ENCODE measurements around the gene RANBP17. TPM values are rescaled to one million over a fixed set of nuclear protein-coding genes. Genes with fewer than 3 reads are reported as not detected.
"Not testable (repeated sequence)": the region's sequence is repeated elsewhere in the genome, so short reads cannot be mapped to it uniquely, and the experiment has no call there.

The RANBP17 gene
- total RNA-seq, 2 experiments from 2014 or later: not detected

DNA sequence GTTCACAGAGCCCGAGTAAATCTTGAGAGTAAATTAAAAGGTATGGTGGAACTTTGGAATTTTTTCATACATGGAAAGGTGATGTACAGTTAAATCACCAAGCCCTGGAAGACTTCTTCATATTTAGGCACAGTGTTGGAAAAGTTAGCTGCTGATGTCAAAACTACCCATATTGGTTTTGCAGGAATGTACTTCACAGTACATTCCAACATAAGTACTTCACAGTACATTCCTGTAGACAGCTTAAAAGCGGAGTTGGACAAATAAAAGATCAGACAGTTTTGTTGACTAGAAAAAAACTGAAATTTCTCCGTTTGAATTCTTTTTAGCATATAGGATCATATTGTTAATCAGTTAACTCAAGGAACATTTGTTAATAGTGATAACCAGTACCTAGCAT, 1.8 kb downstream of the RANBP17 start:
- ChIA-PET POLR2A (no interaction called here), CTCF (no interaction called here)

DNA sequence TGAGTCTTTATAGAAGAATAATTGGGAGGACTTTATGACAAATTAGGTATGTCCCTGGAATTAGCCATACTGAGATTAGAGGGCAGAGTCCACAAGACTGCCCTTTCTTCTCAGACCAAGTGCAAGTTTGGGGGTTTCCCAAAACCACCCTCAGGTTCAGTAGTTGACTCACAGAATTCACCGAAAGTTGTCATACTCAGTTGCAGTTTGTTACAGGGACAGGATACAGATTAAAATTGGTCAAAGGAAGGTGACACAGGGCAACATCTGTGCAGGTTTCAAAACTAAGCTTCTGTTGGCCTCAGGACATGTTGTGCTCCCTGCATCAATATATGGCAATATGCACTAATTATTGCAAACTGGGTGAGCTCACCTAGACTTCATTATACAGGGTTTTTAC, 3.8 kb downstream of the RANBP17 start:
- ChIA-PET POLR2A (no interaction called here), CTCF (no interaction called here)

DNA sequence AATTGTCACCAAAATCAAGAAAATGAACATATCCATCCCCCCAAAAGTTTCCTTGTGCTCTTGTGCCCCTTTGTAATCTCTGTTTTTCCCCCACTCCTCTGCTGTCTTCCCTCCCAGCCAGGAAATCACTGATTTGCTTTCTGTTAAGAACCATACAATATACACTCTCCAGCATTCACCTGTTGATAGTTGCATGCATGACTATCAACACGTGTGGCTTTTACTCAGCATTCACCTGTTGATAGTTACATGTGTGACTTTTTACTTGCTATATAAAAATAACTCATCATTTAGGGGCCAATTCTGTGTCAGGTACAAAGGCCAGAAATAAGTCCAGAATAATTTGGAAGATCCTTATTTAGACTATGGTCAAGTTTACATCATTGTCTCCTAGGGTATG, 6.0 kb downstream of the RANBP17 start:
- ChIA-PET POLR2A (no interaction called here), CTCF (no interaction called here)

DNA sequence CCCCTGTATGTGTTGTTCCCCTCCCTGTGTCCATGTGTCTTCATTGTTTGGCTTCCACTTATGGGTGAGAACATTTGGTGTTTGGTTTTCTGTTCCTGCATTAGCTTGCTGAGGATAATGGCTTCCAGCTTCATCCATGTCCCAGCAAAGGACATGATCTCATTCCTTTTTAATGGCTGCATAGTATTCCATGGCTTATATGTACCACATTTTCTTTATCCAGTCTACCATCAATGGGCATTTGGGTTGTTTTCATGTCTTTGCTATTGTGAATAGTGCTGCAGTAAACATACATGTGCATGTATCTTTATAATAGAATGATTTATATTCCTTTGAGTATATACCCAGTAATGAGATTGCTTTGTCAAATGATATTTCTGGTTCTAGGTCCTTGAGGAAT, 8.6 kb downstream of the RANBP17 start:
- POLR2A ChIA-PET, CTCF ChIA-PET: not testable (repeated sequence)

DNA sequence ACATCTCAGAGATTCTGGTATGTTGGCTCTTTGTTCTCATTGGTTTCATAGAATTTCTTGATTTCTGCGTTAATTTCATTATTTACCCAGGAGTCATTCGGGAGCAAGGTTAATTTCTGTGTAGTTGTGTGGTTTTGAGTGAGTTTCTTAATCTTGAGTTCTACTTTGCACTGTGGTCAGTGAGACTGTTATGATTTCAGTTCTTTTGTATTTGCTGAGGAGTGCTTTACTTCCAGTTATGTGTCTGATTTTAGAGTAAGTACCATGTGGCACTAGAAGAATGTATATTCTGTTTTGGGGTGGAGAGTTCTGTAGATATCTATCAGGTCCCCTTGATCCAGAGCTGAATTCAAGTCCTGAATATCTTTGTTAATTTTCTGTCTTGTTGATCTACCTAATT, 12.2 kb downstream of the RANBP17 start:
- ChIA-PET CTCF (no interaction called here), POLR2A (no interaction called here)

DNA sequence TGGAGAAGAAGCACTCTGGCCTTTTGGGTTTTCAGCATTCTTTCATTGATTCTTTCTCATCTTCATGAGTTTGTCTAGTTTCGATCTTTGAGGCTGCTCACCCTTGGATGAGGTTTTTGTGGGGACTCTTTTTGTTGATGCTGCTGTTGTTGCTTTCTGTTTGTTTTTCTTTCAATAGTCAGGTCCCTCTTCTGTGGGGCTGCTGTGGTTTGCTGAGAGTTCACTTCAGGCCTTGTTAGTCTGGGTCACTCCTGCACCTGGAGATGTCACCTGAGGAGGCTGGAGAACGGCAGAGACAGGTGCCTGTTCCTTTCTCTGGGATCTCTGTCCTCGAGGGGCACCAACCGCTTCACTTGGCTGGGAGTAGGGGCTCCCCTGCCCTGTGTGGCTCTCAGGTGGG, 14.0 kb downstream of the RANBP17 start:
- ChIA-PET POLR2A (no interaction called here), CTCF (no interaction called here)

DNA sequence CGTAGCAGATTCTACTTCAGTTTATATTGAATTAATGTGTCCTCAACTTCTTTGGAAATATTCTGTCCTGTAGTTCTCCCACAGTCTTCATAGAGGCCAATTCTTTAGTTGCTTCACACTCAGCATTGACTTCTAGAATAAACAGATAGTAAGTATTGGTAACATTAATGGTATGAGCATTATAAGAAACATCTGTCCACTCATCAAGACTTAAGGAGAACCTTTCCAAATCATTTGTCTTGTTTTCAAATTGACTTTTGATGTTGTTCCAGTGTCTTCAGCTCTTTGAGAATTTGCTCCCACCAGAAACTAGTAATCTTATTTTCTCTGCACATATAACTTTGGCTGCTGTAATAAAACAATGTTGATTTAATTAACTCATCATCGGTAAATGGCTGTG, 18.3 kb downstream of the RANBP17 start:
- ChIA-PET POLR2A (no interaction called here), CTCF (no interaction called here)

DNA sequence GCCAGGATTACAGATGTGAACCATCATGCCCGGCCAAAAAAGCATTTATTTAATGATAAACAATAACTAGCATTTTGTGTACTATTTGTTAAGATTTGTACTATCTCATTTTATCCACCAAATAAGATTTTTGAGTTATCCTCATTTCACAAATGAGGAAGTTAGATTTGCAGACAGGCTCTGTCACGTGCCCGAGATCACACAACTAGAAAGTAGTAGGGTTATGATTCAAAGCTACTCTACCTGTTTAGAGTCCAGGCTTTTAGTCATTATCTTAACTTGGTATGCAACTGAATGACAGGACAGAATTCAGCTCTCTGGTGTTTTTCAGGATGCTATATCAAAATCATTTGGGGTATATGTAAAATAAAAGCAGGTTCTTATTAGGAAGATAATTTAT, 20.5 kb downstream of the RANBP17 start:
- CTCF ChIA-PET: no interaction called here
- POLR2A ChIA-PET: no interaction called here

DNA sequence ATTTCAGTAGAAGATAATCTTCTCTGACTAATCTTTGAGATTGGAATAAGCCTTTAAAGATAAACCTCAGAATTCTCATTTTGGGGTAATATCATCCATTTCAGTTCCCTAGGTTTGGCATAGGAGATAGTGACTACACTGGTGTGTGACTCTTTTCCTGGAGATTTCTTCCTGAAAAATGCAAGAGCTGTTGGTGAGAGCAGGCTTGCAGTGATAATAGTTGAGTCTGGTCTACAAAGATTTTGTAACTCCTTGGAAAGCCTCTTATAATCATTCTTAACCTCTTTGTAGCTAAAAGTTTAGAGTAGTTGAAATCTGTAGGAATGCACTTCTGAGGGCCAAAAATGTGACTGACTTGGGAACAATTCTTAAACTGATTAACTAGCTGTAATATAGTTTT, 23.4 kb downstream of the RANBP17 start:
- CTCF ChIA-PET: no interaction called here

DNA sequence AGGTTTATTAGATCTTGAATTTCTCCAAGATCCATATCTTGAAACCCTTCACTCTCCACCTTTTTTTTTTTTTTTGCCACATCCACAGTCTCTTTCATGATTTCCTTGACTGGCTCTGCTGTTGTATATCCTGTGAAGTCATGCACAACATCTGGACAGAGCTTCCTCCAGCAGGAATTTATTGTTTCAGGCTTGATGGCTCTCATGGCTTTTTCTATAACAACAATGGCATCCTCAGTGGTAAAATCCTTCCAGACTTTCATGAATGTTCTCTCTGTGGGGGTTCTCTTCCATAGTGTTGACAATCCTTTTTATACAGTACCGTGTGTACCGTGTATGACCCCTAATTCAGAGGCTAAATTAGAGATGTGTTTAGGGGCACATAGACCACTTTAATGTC, 24.0 kb downstream of the RANBP17 start:
- CTCF ChIA-PET: no interaction called here

More for the DNA sequence above, 23.4 kb downstream of the RANBP17 start:
- POLR2A ChIA-PET: no interaction called here

DNA sequence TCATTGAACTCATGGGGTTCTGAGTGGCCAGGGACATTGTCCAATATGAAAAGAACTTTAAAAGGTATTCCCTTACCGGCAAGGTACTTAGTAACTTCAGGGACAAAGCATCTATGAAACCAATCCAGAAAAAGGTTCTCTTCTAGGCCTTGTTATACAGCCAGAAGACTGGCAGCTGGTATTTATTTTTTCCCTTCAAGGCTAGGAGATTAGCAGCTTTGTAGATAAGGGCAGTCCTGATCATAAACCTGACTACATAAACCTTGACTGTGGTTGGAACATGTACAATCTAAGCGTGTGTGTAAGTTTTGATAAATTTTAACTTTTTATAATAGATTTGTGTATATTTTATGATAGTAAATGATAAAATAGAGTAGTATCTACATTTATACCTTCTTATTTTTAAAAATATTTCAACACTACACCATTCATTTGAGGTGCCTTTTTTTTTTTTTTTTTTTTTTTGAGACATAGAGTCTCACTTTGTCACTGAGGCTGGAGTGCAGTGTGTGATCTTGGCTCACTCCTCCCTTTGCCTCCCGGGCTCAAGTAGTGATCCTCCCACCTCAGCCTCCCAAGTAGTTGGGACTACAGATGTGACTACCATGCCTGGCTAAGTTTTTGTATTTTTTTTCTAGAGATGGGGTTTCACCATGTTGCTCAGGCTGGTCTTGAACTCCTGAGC, 24.5 kb downstream of the RANBP17 start:
- POLR2A ChIA-PET: no interaction called here
- CTCF ChIA-PET: no interaction called here

More for the DNA sequence above, 24.0 kb downstream of the RANBP17 start:
- POLR2A ChIA-PET: no interaction called here

DNA sequence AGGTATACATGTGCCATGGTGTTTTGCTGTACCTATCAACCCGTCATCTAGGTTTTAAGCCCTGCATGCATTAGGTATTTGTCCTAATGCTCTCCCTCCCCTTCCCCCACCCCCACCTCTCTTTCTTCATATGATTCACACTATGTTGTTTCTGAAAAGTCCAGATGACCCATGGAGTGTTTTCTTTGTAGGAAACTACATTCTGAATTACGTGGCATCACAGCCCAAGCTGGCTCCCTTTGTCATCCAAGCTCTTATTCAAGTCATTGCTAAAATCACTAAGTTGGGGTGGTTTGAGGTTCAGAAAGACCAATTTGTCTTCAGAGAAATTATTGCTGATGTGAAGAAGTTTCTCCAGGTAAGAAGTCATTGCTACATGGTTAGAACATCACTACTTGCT, 30.4 kb downstream of the RANBP17 start:
- POLR2A ChIA-PET: no interaction called here
- CTCF ChIA-PET: no interaction called here

DNA sequence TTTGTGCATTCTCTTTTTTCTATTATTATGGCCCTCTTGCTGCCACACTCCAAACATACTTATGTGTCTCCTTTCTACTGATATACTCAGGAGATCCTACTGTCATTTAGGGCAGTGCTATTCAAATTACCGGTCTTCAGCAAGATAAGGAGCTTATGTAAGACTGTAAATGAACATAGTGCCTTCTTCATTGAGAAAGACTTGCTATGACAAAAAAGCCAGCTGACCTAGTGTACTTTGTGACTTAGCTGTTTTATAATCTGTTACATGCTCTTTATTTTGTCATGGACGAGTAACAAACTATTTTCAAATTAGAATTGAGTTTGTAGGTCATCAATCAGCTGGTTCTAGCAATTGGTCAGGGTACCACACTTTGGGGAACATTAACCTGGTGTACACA, 32.8 kb downstream of the RANBP17 start:
- ChIA-PET CTCF (no interaction called here), POLR2A (no interaction called here)

DNA sequence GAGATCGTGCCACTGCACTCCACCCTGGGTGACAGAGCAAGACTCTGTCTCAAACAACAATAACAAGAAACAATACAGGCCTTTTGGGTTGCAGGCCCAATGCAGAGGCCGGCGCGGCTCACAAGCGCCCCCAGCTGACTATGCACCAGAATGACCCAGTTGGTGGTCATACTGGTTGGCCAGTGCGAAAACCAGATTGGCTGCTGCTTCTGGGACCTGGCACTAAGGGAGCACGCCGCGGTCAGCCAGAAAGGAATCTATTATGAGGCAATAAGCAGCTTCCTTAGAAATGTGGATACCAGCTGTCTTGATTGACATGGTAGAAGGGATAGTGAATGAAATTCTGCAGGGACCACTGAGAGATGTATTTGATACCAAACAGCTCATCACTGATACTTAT, 35.0 kb downstream of the RANBP17 start:
- POLR2A ChIA-PET: no interaction called here
- CTCF ChIA-PET: interaction anchor here (0.6 kb wide), 1 partner anchor 11 kb away, joined by 3 read pairs; no protein-coding TSS in a partner anchor

DNA sequence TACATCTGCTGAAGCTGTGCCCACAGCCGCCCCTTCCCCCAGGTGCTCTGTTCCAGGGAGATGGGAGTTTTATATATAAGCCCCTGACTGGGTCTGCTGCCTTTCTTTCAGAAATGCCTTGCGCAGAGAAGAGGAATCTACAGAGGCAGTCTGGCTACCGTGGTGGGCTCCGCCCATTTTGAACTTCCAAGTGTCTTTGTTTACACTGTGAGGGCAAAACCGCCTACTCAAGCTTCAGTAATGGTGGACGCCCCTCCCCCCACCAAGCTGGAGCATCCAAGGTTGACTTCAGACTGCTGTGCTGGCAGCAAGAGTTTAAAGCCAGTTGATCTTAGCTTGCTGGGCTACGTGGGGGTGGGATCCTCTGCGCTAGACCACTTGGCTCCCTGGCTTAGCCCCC, 41.3 kb downstream of the RANBP17 start:
- ChIA-PET POLR2A (no interaction called here), CTCF (no interaction called here)

DNA sequence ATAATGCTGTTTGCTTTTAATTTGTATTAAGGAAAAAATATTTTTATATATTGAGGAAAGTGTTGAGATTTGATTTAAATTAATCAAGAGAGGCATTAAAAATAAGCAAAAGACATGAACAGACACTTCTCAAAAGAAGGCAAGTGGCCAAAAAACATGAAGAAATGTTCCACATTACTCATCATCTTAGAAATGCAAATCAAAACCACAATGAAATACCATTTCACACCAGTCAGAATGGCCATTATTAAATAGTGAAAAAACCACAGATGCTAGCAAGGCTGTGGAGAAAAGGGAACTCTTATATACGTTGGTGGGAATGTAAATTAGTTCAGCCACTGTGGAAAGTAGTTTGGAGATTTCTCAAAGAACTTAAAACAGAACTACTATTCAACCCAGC, 45.9 kb downstream of the RANBP17 start:
- ChIA-PET POLR2A (no interaction called here), CTCF (interaction anchor here (0.7 kb wide), 1 partner anchor 11 kb away, joined by 3 read pairs; no protein-coding TSS in a partner anchor)

DNA sequence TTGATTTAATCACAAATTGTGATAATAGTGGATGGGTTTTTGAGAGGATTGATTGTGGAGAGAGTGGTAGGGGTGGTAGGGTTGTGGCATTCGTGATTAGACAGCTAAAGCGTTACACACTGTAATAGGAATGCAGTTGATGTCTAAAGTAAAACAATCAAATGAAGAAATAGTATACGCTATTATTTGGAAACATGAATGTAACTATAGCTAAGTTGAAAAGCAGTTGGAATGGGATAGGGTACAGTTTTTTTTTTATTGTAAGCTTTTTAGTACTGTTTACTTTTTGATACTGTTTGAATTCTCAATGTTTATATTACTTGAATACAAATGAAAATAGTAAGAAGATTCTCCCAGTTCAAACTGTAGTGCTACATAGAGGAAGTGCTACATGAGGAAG, 51.8 kb downstream of the RANBP17 start:
- CTCF ChIA-PET: no interaction called here
- POLR2A ChIA-PET: no interaction called here

DNA sequence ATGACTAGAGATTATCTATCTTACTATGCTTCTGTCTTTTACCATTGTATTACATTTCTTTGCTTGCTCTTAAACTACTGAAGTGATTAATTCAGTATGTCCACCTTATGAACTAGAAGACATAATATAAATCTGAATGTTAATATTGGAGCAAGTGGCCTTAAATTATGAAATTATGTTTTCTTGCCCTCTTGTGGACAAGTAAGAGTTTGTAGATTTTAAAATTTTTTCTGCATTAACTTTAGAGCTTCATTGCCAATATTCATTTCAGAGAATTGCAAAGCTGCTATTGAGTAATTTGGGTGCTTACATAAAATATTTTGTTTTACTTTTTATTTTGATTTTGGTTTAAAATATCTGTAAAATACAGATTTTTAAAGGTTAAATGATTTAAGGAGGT, 55.3 kb downstream of the RANBP17 start:
- ChIA-PET CTCF (no interaction called here), POLR2A (no interaction called here)

DNA sequence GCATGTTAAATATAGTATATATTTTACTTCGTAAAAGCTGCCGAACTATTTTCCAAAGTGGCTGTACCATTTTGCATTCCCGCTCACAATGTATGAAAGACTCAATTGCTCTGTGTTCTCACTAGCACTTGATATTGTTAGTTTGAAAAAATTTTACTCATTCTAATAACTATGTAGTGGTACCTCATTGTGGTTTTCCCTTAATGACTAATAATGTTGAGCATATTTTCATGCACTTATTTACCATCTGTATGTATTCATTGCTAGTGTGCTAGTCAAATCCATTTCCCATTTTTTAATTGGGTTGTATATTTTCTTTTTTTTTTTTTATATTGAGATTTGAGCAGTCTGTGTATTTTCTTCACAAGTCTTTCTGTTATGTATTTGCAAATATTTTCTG, 58.4 kb downstream of the RANBP17 start:
- ChIA-PET POLR2A (no interaction called here), CTCF (no interaction called here)

DNA sequence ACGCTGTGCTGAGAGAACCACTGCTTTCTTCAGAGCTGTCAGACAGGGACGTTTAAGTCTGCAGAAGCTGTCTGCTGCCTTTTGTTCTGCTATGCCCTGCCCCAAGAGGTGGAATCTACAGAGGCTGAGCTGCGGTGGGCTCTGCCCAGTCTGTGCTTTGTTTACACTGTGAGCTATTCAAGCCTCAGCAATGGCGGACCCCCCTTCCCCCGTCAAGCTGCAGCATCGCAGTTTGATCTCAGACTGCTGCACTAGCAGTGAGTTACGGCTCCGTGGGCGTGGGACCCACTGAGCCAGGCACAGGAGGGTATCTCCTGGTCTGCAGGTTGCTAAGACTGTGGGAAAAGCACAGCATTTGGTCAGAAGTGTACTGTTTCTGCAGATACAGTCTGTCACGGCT, 60.5 kb downstream of the RANBP17 start:
- POLR2A ChIA-PET, CTCF ChIA-PET: not testable (repeated sequence)

DNA sequence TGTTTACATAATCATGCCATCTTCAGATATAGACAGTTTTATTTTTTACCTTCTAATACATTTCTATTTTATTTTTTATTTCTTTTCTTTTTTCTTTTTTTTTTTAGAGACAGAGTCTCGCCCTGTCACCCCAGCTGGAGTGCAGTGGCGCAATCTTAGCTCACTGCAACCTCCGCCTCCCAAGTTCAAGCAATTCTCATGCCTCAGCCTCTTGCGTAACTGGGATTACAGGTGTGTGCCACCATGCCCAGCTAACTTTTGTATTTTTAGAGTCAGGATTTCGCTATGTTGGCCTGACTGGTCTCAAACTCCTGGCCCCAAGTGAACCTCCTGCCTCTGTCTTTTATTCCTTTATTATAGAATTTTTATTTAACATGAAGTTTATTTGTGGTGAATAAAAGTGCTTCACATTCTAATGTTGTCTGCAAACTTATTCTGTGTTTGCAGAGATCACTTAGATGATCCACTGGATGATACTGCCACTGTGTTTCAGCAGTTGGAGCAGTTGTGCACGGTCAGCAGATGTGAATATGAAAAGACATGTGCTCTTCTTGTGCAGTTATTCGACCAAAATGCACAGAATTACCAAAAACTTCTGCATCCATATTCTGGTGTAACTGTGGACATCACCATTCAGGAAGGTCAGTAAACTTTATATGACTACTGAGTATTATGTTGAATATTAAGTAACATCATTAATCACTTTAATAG, 62.2 kb downstream of the RANBP17 start:
- CTCF ChIA-PET: no interaction called here

DNA sequence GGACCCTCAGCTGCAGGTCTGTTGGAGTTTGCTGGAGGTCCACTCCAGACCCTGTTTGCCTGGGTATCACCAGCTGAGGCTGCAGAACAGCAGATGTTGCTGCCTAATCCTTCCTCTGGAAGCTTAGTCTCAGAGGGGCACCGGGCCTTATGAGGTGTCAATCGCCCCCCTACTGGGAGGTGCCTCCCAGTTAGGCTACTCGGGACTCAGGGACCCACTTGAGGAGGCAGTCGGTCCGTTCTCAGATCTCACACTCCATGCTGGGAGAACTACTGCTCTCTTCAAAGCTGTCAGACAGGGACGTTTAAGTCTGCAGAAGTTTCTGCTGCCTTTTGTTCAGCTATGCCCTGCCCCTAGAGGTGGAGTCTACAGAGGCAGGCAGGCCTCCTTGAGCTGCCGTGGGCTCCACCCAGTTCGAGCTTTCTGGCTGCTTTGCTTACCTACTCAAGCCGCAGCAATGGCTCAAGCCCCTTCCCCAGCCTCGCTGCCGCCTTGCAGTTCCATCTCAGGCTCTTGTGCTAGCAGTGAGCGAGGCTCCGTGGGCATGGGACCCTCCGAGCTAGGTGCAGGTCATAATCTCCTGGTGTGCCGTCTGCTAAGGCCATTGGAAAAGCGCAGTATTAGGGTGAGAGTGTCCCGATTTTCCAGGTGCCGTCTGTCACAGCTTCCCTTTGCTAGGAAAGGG, 73.9 kb downstream of the RANBP17 start:
- CTCF ChIA-PET, POLR2A ChIA-PET: not testable (repeated sequence)

More for the DNA sequence above, 62.2 kb downstream of the RANBP17 start:
- POLR2A ChIA-PET: no interaction called here

Data from activated CD8-positive, alpha-beta memory T cell treated with anti-CD3 and anti-CD28 coated beads for 36 hours (primary cell).